Stomach (tissue), 4 donors: ENCODE results near the gene IRAK1.

Experiments
- EP300 ChIP-seq: sonication (generic); formaldehyde crosslinking; IDR thresholded peaks from one replicate; pipeline ENCODE4 v1.6.1; 2017; ENCODE audit warnings: antibody characterized with exemption
- TF ChIP-seq, protein P1 (sequence below), 7 experiments: fragments of 450-650 bp in 4 of 7; fragments of 200-600 bp in 3 of 7; sonication (generic) in 3 of 7; IDR thresholded peaks; one replicate each; pipeline ENCODE4 v1.5.1; 2016 to 2019; ENCODE audit warnings: antibody characterized with exemption in 7 of 7, control low read depth in 2 of 7, mild to moderate bottlenecking in 1 of 7

DNA sequence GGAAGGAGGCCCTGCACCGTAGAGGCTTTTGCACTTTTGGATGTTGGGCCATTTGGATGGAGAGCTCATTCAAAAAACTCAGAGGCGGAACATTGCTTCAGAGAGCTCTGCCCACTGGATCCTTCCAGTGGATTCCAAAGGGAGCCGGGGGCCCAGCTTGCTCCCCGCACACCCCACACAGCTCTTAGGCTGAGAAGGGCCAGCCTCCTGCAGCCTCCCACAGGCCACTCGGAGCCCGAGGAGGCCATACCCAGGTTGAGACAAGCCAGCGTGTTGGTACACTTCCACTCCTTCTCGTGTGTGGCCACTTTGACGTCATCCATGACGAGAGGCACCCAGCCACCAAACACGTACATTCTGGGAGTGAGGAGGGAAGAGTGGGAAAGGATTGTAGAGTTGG is 58.4 kb downstream of the IRAK1 start:
- TF ChIP-seq, protein P1, sequence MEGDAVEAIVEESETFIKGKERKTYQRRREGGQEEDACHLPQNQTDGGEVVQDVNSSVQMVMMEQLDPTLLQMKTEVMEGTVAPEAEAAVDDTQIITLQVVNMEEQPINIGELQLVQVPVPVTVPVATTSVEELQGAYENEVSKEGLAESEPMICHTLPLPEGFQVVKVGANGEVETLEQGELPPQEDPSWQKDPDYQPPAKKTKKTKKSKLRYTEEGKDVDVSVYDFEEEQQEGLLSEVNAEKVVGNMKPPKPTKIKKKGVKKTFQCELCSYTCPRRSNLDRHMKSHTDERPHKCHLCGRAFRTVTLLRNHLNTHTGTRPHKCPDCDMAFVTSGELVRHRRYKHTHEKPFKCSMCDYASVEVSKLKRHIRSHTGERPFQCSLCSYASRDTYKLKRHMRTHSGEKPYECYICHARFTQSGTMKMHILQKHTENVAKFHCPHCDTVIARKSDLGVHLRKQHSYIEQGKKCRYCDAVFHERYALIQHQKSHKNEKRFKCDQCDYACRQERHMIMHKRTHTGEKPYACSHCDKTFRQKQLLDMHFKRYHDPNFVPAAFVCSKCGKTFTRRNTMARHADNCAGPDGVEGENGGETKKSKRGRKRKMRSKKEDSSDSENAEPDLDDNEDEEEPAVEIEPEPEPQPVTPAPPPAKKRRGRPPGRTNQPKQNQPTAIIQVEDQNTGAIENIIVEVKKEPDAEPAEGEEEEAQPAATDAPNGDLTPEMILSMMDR (IDR thresholded peaks at IDR 0.05): no peak
- no peak for TF ChIP-seq EP300
